GM21360 (cell line): ENCODE data around the gene RIPOR3.
"Not testable (repeated sequence)": the region's sequence is repeated elsewhere in the genome, so short reads cannot be mapped to it uniquely, and the experiment has no call there.

Source experiments
- ATAC-seq: cut with Tn5 transposase; IDR thresholded peaks from one replicate; pipeline ENCODE4 v1.9.1; 2021; ENCODE audit warnings: mild to moderate bottlenecking, moderate library complexity; ENCODE audit not compliant: unreplicated experiment

Gene RIPOR3

GRCh38 chr20:50724112-50724725 lies 32.9 kb upstream of the RIPOR3 start:
- ATAC-seq: no peak

- no peak for ATAC-seq
These were observed 32.3 kb upstream of the RIPOR3 start for GRCh38 chr20:50723672-50724071.

- no peak for ATAC-seq
These were observed 31.2 kb upstream of the RIPOR3 start for GRCh38 chr20:50722424-50723155.

- no peak for ATAC-seq
These were observed 30.5 kb upstream of the RIPOR3 start for GRCh38 chr20:50721881-50722281.

GRCh38 chr20:50720582-50720981 lies 29.2 kb upstream of the RIPOR3 start:
- no peak for ATAC-seq

GRCh38 chr20:50720026-50720425 lies 28.7 kb upstream of the RIPOR3 start:
- ATAC-seq: no peak

GRCh38 chr20:50719328-50719727 lies 28.0 kb upstream of the RIPOR3 start:
- no peak for ATAC-seq

- no peak for ATAC-seq
These were observed 26.8 kb upstream of the RIPOR3 start for GRCh38 chr20:50717974-50718761.

GRCh38 chr20:50717312-50717711 lies 26.0 kb upstream of the RIPOR3 start:
- no peak for ATAC-seq

- ATAC-seq: no peak
These were observed 25.2 kb upstream of the RIPOR3 start for GRCh38 chr20:50716518-50716917.

GRCh38 chr20:50715694-50716093 lies 24.4 kb upstream of the RIPOR3 start:
- no peak for ATAC-seq

- ATAC-seq: not testable (repeated sequence)
These were observed 23.1 kb upstream of the RIPOR3 start for GRCh38 chr20:50714426-50714825.

- no peak for ATAC-seq
These were observed 22.3 kb upstream of the RIPOR3 start for GRCh38 chr20:50713657-50714101.

GRCh38 chr20:50712771-50713656 lies 21.7 kb upstream of the RIPOR3 start:
- ATAC-seq: no peak

GRCh38 chr20:50711113-50711825 lies 19.9 kb upstream of the RIPOR3 start:
- no peak for ATAC-seq

- no peak for ATAC-seq
These were observed 19.2 kb upstream of the RIPOR3 start for GRCh38 chr20:50710492-50711063.

GRCh38 chr20:50709636-50709973 lies 18.3 kb upstream of the RIPOR3 start:
- no peak for ATAC-seq

- no peak for ATAC-seq
These were observed 17.7 kb upstream of the RIPOR3 start for GRCh38 chr20:50708845-50709635.

GRCh38 chr20:50704971-50705370 lies 13.6 kb upstream of the RIPOR3 start:
- ATAC-seq: no peak
